Vagina (tissue), 2 donors: ENCODE data around the gene NUCKS1. TPM values are rescaled to one million over a fixed set of nuclear protein-coding genes. Genes with fewer than 3 reads are reported as not detected.

ENCODE experiments used
- DNase-seq, 2 donors: peaks; one replicate each; pipeline ENCODE4 v3.0.0-alpha.2; 2017; ENCODE audit errors: extremely low spot score in 2 of 2
- H3K27ac ChIP-seq: fragments of 200-600 bp; sonication (generic); one replicate; pipeline ENCODE4 v1.5.1; 2019
- H3K27me3 ChIP-seq: fragments of 200-600 bp; sonication (generic); one replicate; pipeline ENCODE4 v1.5.1; 2019
- H3K36me3 ChIP-seq, 2 donors: fragments of 200-600 bp; sonication (generic); one replicate each; pipeline ENCODE4 v1.5.1; 2017 to 2019
- H3K4me1 ChIP-seq: fragments of 200-600 bp; sonication (generic); one replicate; pipeline ENCODE4 v1.5.1; 2019
- H3K4me3 ChIP-seq, 2 donors: fragments of 200-600 bp; sonication (generic); 1 replicate in 1 of 2; 2 replicates in 1 of 2; pipeline ENCODE4 v1.5.1; 2016 to 2019
- H3K9me3 ChIP-seq: fragments of 200-600 bp; sonication (generic); one replicate; pipeline ENCODE4 v1.5.1; 2019
- CTCF ChIP-seq, 3 experiments: fragments of 450-650 bp in 2 of 3; fragments of 200-600 bp in 1 of 3; sonication (generic) in 1 of 3; IDR thresholded peaks; one replicate each; pipeline ENCODE4 v1.5.1; 2017 to 2019; ENCODE audit warnings: antibody characterized with exemption in 3 of 3, mild to moderate bottlenecking in 2 of 3, moderate library complexity in 2 of 3
- POLR2A ChIP-seq, 2 donors: fragments of 450-650 bp; IDR thresholded peaks; one replicate each; pipeline ENCODE4 v1.6.1; 2017; ENCODE audit warnings: antibody characterized with exemption in 2 of 2, mild to moderate bottlenecking in 2 of 2, moderate library complexity in 2 of 2
- POLR2AphosphoS5 ChIP-seq, 2 donors: sonication (generic); formaldehyde crosslinking; IDR thresholded peaks; one replicate each; pipeline ENCODE4 v1.9.0; 2017; ENCODE audit warnings: antibody characterized with exemption in 2 of 2, mild to moderate bottlenecking in 2 of 2, low read depth in 1 of 2; ENCODE audit not compliant: insufficient read depth in 1 of 2
- intact Hi-C: fragments of 100-400 bp; cut with DNase I; formaldehyde crosslinking; loops from one replicate; pipeline ENCODE4 v1.15.1; 2023
- total RNA-seq: library from RNA; depleted of rRNA; stranded (reverse); fragments of >200 nt; gene quantifications from one replicate; pipeline ENCODE4 v1.2.3, GENCODE V29; 2016

The NUCKS1 gene
- total RNA-seq, 1 donor from 2014 or later: 57.2 TPM

GRCh38 chr1:205704903-205705302, 45.1 kb downstream of the NUCKS1 start:
- intact Hi-C loops: no loop called here
- Histone ChIP-seq H3K9me3 (no peaks in the 10 kb centered on the region), H3K4me3 (no peak overlapping the region), H3K36me3 (no peaks in the 10 kb centered on the region), H3K27me3 (no peaks in the 10 kb centered on the region), H3K27ac (no peak overlapping the region), H3K4me1 (peaks cover 6% of the 10 kb centered on the region)
- TF ChIP-seq CTCF (IDR thresholded peaks at IDR 0.05): no peak
- no peak for TF ChIP-seq POLR2A (IDR thresholded peaks at IDR 0.05)
- TF ChIP-seq POLR2AphosphoS5 (IDR thresholded peaks at IDR 0.05; ENCODE audit: insufficient read depth in 1 of 2, low read depth in 1 of 2): no peak
- DNase-seq: no peak

- DNase-seq: no peak
- TF ChIP-seq CTCF (IDR thresholded peaks at IDR 0.05): no peak
- TF ChIP-seq POLR2A (IDR thresholded peaks at IDR 0.05): no peak
- no peak for TF ChIP-seq POLR2AphosphoS5 (IDR thresholded peaks at IDR 0.05; ENCODE audit: insufficient read depth in 1 of 2, low read depth in 1 of 2)
- intact Hi-C loops: no loop called here
- no peak overlapping the region for H3K4me3 ChIP-seq
- H3K4me1 ChIP-seq: peaks cover 6% of the 10 kb centered on the region
- no peaks in the 10 kb centered on the region for H3K36me3 ChIP-seq
- no peaks in the 10 kb centered on the region for H3K9me3 ChIP-seq
- H3K27ac ChIP-seq: no peak overlapping the region
- H3K27me3 ChIP-seq: no peaks in the 10 kb centered on the region
These were observed 46.9 kb downstream of the NUCKS1 start for GRCh38 chr1:205703072-205703471.

GRCh38 chr1:205701891-205702290, 48.1 kb downstream of the NUCKS1 start:
- intact Hi-C loops: no loop called here

GRCh38 chr1:205701420-205701819, 48.6 kb downstream of the NUCKS1 start:
- no peaks in the 10 kb centered on the region for H3K9me3 ChIP-seq
- TF ChIP-seq POLR2AphosphoS5 (IDR thresholded peaks at IDR 0.05; ENCODE audit: insufficient read depth in 1 of 2, low read depth in 1 of 2) (no peak), CTCF (IDR thresholded peaks at IDR 0.05) (no peak), POLR2A (IDR thresholded peaks at IDR 0.05) (no peak)
- intact Hi-C loops: no loop called here

More at GRCh38 chr1:205701891-205702290, 48.1 kb downstream of the NUCKS1 start:
- H3K4me1 ChIP-seq: peaks cover 6% of the 10 kb centered on the region
- no peaks in the 10 kb centered on the region for H3K9me3 ChIP-seq
- no peak for TF ChIP-seq POLR2AphosphoS5 (IDR thresholded peaks at IDR 0.05; ENCODE audit: insufficient read depth in 1 of 2, low read depth in 1 of 2)
- no peak for TF ChIP-seq POLR2A (IDR thresholded peaks at IDR 0.05)
- no peak for TF ChIP-seq CTCF (IDR thresholded peaks at IDR 0.05)
- no peak for DNase-seq
- H3K27me3 ChIP-seq: no peaks in the 10 kb centered on the region
- H3K27ac ChIP-seq: no peak overlapping the region
- no peak overlapping the region for H3K4me3 ChIP-seq
- no peaks in the 10 kb centered on the region for H3K36me3 ChIP-seq

GRCh38 chr1:205700865-205701401, 49.0 kb downstream of the NUCKS1 start:
- no peak overlapping the region for H3K4me3 ChIP-seq
- intact Hi-C loops: no loop called here
- DNase-seq: no peak
- peaks cover 6% of the 10 kb centered on the region for H3K4me1 ChIP-seq
- TF ChIP-seq CTCF (IDR thresholded peaks at IDR 0.05) (no peak), POLR2AphosphoS5 (IDR thresholded peaks at IDR 0.05; ENCODE audit: insufficient read depth in 1 of 2, low read depth in 1 of 2) (no peak), POLR2A (IDR thresholded peaks at IDR 0.05) (no peak)
- H3K9me3 ChIP-seq: no peaks in the 10 kb centered on the region
- no peak overlapping the region for H3K27ac ChIP-seq
- no peaks in the 10 kb centered on the region for H3K36me3 ChIP-seq
- no peaks in the 10 kb centered on the region for H3K27me3 ChIP-seq

More at GRCh38 chr1:205701420-205701819, 48.6 kb downstream of the NUCKS1 start:
- DNase-seq: no peak
- Histone ChIP-seq H3K27ac (no peak overlapping the region), H3K36me3 (no peaks in the 10 kb centered on the region), H3K4me1 (peaks cover 6% of the 10 kb centered on the region), H3K4me3 (no peak overlapping the region), H3K27me3 (no peaks in the 10 kb centered on the region)
